Measurements from ENCODE around the gene EIPR1. TPM values are rescaled to one million over a fixed set of nuclear protein-coding genes. Genes with fewer than 3 reads are reported as not detected.

Gene EIPR1
- total and polyA plus RNA-seq, 2 of the 4 experiments (the other 2 are of a cell fraction): 46.5 to 67.4 TPM

- H2BK120ac ChIP-seq (ENCODE audit: low read depth, low read length): no peak overlapping the region
- no peak overlapping the region for H2AFZ ChIP-seq (replicated peaks; ENCODE audit: low read length, poor library complexity)
- POLR2A ChIA-PET (ENCODE audit: unreplicated experiment): no interaction called here
- H4K91ac ChIP-seq (ENCODE audit: insufficient read depth, low read depth, low read length): no peak overlapping the region
- 0 out of 2 replicates have a peak, but pooled peaks cover 2% of the 10 kb centered on the region for H3K9me3 ChIP-seq (ENCODE audit: control insufficient read depth, insufficient read depth, low read length)
- no peak overlapping the region for H3K18ac ChIP-seq (ENCODE audit: low read depth, low read length)
- no peaks in the 10 kb centered on the region for H3K27me3 ChIP-seq (ENCODE audit: control insufficient read depth, insufficient read depth, low read length)
- H3K79me1 ChIP-seq (ENCODE audit: low read depth in 1 of 2, low read length in 2 of 2): peaks cover 4 to 6% of the 10 kb centered on the region in 2 experiments; a peak in 3 of 4 replicates
- no peaks in the 10 kb centered on the region; the same call in 1 of the 2 replicates for H4K20me1 ChIP-seq (ENCODE audit: insufficient read depth, low read length)
- no peak overlapping the region for H3K4ac ChIP-seq (ENCODE audit: low read depth, low read length)
- ATAC-seq (ENCODE audit: low read depth): no peak
- H2BK20ac ChIP-seq (ENCODE audit: low read depth, low read length): no peak overlapping the region
- dilution Hi-C loops (cut with HindIII; ENCODE audit: low sequenced_read_pairs, unreplicated experiment) (no loop called here), intact Hi-C loops (cut with micrococcal nuclease) (no loop called here), in situ Hi-C loops (cut with MboI; ENCODE audit: low sequenced_read_pairs) (no loop called here)
- H2AK9ac ChIP-seq (replicated peaks; ENCODE audit: low read depth, low read length, poor library complexity): no peak overlapping the region
- H3K9ac ChIP-seq (ENCODE audit: low read depth, low read length): no peak overlapping the region
- H3K23ac ChIP-seq (ENCODE audit: low read depth, low read length): no peak overlapping the region
- DNase-seq: no peak
- no peak for TF ChIP-seq USF2 (IDR thresholded peaks at IDR 0.05; ENCODE audit: low read depth, low read length)
- TF ChIP-seq RCOR1 (IDR thresholded peaks at IDR 0.05; ENCODE audit: insufficient replicate concordance, low read length): no peak
- no peak for TF ChIP-seq NFE2L2 (IDR thresholded peaks at IDR 0.05; ENCODE audit: low read depth, low read length)
- TF ChIP-seq, protein P1, sequence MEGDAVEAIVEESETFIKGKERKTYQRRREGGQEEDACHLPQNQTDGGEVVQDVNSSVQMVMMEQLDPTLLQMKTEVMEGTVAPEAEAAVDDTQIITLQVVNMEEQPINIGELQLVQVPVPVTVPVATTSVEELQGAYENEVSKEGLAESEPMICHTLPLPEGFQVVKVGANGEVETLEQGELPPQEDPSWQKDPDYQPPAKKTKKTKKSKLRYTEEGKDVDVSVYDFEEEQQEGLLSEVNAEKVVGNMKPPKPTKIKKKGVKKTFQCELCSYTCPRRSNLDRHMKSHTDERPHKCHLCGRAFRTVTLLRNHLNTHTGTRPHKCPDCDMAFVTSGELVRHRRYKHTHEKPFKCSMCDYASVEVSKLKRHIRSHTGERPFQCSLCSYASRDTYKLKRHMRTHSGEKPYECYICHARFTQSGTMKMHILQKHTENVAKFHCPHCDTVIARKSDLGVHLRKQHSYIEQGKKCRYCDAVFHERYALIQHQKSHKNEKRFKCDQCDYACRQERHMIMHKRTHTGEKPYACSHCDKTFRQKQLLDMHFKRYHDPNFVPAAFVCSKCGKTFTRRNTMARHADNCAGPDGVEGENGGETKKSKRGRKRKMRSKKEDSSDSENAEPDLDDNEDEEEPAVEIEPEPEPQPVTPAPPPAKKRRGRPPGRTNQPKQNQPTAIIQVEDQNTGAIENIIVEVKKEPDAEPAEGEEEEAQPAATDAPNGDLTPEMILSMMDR (conservative IDR thresholded peaks at IDR 0.05; ENCODE audit: low read depth, low read length): no peak
- no peak for TF ChIP-seq FOS (IDR thresholded peaks at IDR 0.05; ENCODE audit: low read depth, low read length)
- TF ChIP-seq CEBPB (IDR thresholded peaks at IDR 0.05; ENCODE audit: low read depth, low read length): no peak
- TF ChIP-seq MAZ (IDR thresholded peaks at IDR 0.05; ENCODE audit: borderline replicate concordance, low read depth, low read length): no peak
- TF ChIP-seq SMC3 (IDR thresholded peaks at IDR 0.05; ENCODE audit: low read depth, low read length): no peak
- TF ChIP-seq BHLHE40 (IDR thresholded peaks at IDR 0.05; ENCODE audit: low read depth, low read length): no peak
- no peak for TF ChIP-seq POLR2A (IDR thresholded peaks at IDR 0.05; ENCODE audit: low read depth, low read length)
- TF ChIP-seq MXI1 (IDR thresholded peaks at IDR 0.05; ENCODE audit: borderline replicate concordance, low read depth, low read length): no peak
- no peak for TF ChIP-seq MAFK (IDR thresholded peaks at IDR 0.05; ENCODE audit: low read depth, low read length)
- TF ChIP-seq RAD21 (IDR thresholded peaks at IDR 0.05; ENCODE audit: low read length): no peak
- TF ChIP-seq ELK1 (IDR thresholded peaks at IDR 0.05; ENCODE audit: borderline replicate concordance, low read depth, low read length): no peak
- no peak for TF ChIP-seq RFX5 (IDR thresholded peaks at IDR 0.05; ENCODE audit: low read depth, low read length)
- TF ChIP-seq CHD1 (IDR thresholded peaks at IDR 0.05; ENCODE audit: low read depth, low read length): no peak
- peaks cover 6% of the 10 kb centered on the region; the same call in 1 of the 2 replicates for H3K9me1 ChIP-seq (ENCODE audit: insufficient read depth, low read length)
- no peak overlapping the region for H3K27ac ChIP-seq (ENCODE audit: insufficient read depth, low read length)
- BruUV-seq (replicated peaks): no TSS peak
- no peak overlapping the region for H2BK5ac ChIP-seq (ENCODE audit: low read depth, low read length, poor library complexity, severe bottlenecking)
- H4K8ac ChIP-seq (ENCODE audit: low read depth in 2 of 2, low read length in 2 of 2): no peak overlapping the region
- no peak overlapping the region for H3K56ac ChIP-seq (ENCODE audit: extremely low read depth, insufficient read depth, low read length)
- H3K14ac ChIP-seq (replicated peaks; ENCODE audit: low read depth, low read length): no peak overlapping the region
- H3K4me3 ChIP-seq (ENCODE audit: insufficient read depth, low read depth, low read length): no peak overlapping the region
- no peak overlapping the region for H3K4me2 ChIP-seq (ENCODE audit: low read depth, low read length)
- no peak overlapping the region for H2BK15ac ChIP-seq (ENCODE audit: low read depth, low read length)
- CTCF ChIA-PET: no interaction called here
- H3K4me1 ChIP-seq (ENCODE audit: control insufficient read depth, insufficient read depth, low read length): no peaks in the 10 kb centered on the region
- H3K36me3 ChIP-seq (ENCODE audit: control insufficient read depth, insufficient read depth, low read length): no peaks in the 10 kb centered on the region
- H4K5ac ChIP-seq (ENCODE audit: low read depth, low read length): no peak overlapping the region
- no peak overlapping the region for H2AK5ac ChIP-seq (ENCODE audit: low read depth, low read length)
- WGBS, 2 experiments (ENCODE audit: extremely low coverage in 2 of 2, insufficient read length in 1 of 2): 98% methylated on average over 8 of the region's 8 CpGs; no CpG with 5 or more reads in 1 of the 2 experiments
Observed at GRCh38 chr2:3270095-3270478, 107.5 kb downstream of the EIPR1 start.

Measured in IMR-90 (cell line).